ENCODE data around the gene DMXL2. TPM values are rescaled to one million over a fixed set of nuclear protein-coding genes. Genes with fewer than 3 reads are reported as not detected.

Gene DMXL2
- total and polyA plus RNA-seq, 9 of the 15 experiments (the other 6 are each of a cell fraction or from before 2014, with no cell fraction given) = 9.3 to 57.7 (median 30.7) TPM

DNA sequence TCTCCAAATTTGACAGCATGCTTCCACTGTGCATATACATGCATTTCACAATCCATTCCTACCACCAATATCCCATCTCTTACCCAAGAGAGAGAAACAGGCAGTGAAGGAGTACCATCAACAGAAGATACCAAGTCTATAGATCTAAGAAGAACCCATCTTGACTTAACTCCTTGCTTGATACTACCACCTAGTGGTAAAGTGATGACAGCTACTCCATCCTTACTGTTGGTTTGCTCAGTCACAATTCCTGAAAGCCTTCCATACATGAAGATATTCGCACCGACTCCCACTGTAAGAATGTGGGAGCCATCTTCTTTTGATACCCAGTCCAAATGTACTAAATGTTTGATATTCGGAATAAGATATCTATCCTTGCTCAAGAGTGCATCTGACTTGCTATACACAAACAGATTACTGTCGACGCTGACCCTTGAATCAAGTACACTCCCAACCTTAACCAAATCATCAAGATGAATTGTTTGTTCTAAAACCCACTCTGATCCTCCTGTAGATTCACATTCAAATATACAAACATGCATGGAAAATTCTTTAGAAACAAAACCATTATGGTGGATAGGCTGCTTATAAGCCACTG, 123.1 kb downstream of the DMXL2 start (continued):
- TF ChIP-seq, protein P1, sequence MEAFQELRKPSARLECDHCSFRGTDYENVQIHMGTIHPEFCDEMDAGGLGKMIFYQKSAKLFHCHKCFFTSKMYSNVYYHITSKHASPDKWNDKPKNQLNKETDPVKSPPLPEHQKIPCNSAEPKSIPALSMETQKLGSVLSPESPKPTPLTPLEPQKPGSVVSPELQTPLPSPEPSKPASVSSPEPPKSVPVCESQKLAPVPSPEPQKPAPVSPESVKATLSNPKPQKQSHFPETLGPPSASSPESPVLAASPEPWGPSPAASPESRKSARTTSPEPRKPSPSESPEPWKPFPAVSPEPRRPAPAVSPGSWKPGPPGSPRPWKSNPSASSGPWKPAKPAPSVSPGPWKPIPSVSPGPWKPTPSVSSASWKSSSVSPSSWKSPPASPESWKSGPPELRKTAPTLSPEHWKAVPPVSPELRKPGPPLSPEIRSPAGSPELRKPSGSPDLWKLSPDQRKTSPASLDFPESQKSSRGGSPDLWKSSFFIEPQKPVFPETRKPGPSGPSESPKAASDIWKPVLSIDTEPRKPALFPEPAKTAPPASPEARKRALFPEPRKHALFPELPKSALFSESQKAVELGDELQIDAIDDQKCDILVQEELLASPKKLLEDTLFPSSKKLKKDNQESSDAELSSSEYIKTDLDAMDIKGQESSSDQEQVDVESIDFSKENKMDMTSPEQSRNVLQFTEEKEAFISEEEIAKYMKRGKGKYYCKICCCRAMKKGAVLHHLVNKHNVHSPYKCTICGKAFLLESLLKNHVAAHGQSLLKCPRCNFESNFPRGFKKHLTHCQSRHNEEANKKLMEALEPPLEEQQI (IDR thresholded peaks at IDR 0.05) = no peak
- TF ChIP-seq RAD21 (CRISPR knock-in tag; conservative IDR thresholded peaks at IDR 0.05 in 1 of 2, IDR thresholded peaks at IDR 0.05 in 1 of 2) = peak in 1 of 2 experiments; percentile 49; a peak in 3 of 4 replicates

DNA sequence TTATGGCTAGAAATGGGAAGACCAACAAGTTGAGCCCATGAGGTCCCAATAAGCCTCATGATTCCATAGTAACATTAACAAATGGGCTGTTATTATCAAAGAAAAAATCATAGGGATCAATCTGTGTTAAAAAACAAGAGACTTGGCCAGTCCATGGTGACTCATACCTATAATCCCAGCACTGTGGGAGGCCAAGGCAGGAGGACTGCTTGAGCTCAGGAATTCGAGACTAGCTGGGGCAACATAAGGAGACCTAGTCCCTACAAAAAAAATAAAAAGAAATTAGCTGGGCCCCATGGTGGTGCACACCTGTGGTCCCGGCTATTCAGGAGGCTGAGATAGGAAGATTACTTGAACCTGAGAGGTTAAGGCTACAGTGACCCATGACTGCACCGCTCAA, 124.8 kb downstream of the DMXL2 start:
- H3K79me2 ChIP-seq (ENCODE audit: control insufficient read depth, insufficient read depth, low read length) = no peaks in the 10 kb centered on the region
- ChIA-PET POLR2A (no interaction called here), CTCF (ENCODE audit: low intra/inter-chr PET ratio) (no interaction called here)
- H4K20me1 ChIP-seq (replicated peaks; ENCODE audit: control insufficient read depth, insufficient read depth, low read length) = no peaks in the 10 kb centered on the region
- no peak overlapping the region for H3K4me2 ChIP-seq (ENCODE audit: insufficient read depth, low read length)
- 100% methylated on average over 3 of the region's 3 CpGs for WGBS (ENCODE audit: insufficient coverage, low coverage, missing lambda C conversion rate)
- peaks cover 35% of the 10 kb centered on the region for H3K36me3 ChIP-seq (ENCODE audit: control insufficient read depth, insufficient read depth, low read length)
- ATAC-seq (no peak), FAIRE-seq (no peak), DNase-seq (ENCODE audit: extremely low read depth in 1 of 4, low spot score in 3 of 4) (no peak)
- H3K4me1 ChIP-seq (replicated peaks in 1 of 2; ENCODE audit: control insufficient read depth in 2 of 2, insufficient read depth in 2 of 2, low read length in 2 of 2) = no peaks in the 10 kb centered on the region
- no peak overlapping the region for H3K4me3 ChIP-seq
- no peaks in the 10 kb centered on the region for H3K9me3 ChIP-seq (replicated peaks; ENCODE audit: control insufficient read depth, insufficient read depth, low read depth, low read length)
- intact Hi-C loops (cut with micrococcal nuclease) (loop anchor here (2.0 to 5.0 kb wide), 2 partner anchors 95 to 116 kb away; no protein-coding TSS in a partner anchor), in situ Hi-C loops (cut with MboI) (no loop called here)
- no peaks in the 10 kb centered on the region for H3K27me3 ChIP-seq (ENCODE audit: control insufficient read depth in 2 of 2, insufficient read depth in 2 of 2, low read length in 2 of 2)
- H3K27ac ChIP-seq (ENCODE audit: extremely low read depth, low read depth, low read length) = no peak overlapping the region
- no peak overlapping the region for H2AFZ ChIP-seq (ENCODE audit: low read depth, low read length)
- BruUV-seq (replicated peaks) = no TSS peak
- H3K9me1 ChIP-seq (ENCODE audit: control insufficient read depth, insufficient read depth, low read length) = no peaks in the 10 kb centered on the region
- H3K9ac ChIP-seq (ENCODE audit: insufficient read depth in 1 of 2, low read depth in 2 of 2, low read length in 2 of 2) = no peak overlapping the region
- TF ChIP-seq KDM5B (IDR thresholded peaks at IDR 0.05; ENCODE audit: insufficient replicate concordance, low read depth, low read length) (no peak), ESRRA (IDR thresholded peaks at IDR 0.05; ENCODE audit: borderline replicate concordance, low read depth) (no peak), EZH2 (IDR thresholded peaks at IDR 0.05; ENCODE audit: borderline replicate concordance, low read depth, low read length) (no peak), TBL1XR1 (IDR thresholded peaks at IDR 0.05; ENCODE audit: low read length in 2 of 2) (no peak), MYBL2 (IDR thresholded peaks at IDR 0.05; ENCODE audit: low read depth) (no peak), MYBL2 (CRISPR knock-in tag; IDR thresholded peaks at IDR 0.05; ENCODE audit: borderline replicate concordance) (no peak)
- TF ChIP-seq, protein P2, sequence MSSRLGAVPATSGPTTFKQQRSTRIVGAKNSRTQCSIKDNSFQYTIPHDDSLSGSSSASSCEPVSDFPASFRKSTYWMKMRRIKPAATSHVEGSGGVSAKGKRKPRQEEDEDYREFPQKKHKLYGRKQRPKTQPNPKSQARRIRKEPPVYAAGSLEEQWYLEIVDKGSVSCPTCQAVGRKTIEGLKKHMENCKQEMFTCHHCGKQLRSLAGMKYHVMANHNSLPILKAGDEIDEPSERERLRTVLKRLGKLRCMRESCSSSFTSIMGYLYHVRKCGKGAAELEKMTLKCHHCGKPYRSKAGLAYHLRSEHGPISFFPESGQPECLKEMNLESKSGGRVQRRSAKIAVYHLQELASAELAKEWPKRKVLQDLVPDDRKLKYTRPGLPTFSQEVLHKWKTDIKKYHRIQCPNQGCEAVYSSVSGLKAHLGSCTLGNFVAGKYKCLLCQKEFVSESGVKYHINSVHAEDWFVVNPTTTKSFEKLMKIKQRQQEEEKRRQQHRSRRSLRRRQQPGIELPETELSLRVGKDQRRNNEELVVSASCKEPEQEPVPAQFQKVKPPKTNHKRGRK (tag; IDR thresholded peaks at IDR 0.05) = no peak
